CD14-positive monocyte (primary cell): ENCODE measurements around the gene BLOC1S1. TPM values are rescaled to one million over a fixed set of nuclear protein-coding genes. Genes with fewer than 3 reads are reported as not detected.

Experiments
- DNase-seq, 3 donors: peaks; one replicate each; pipeline ENCODE4 v3.0.0-alpha.2; 2011 to 2022
- H2AFZ ChIP-seq: 2 replicates; pipeline ENCODE4 v1.6.0; 2012; ENCODE audit warnings: mild to moderate bottlenecking, low read depth, low read length, inconsistent platforms; ENCODE audit not compliant: insufficient read depth, poor library complexity, severe bottlenecking
- H3K27ac ChIP-seq, 2 donors: 1 replicate in 1 of 2; 2 replicates in 1 of 2; pipeline ENCODE4 v1.5.1; 2012 to 2013; ENCODE audit warnings: low read length in 2 of 2, control low read depth in 1 of 2, inconsistent platforms in 1 of 2, low read depth in 1 of 2, mild to moderate bottlenecking in 1 of 2
- H3K27me3 ChIP-seq, 2 donors: one replicate each; pipeline versions ENCODE4 v1.6.0 to v1.6.1; 2011 to 2013; ENCODE audit warnings: low read length in 2 of 2; ENCODE audit not compliant: control insufficient read depth in 2 of 2, insufficient read depth in 2 of 2
- H3K36me3 ChIP-seq, 2 donors: replicated peaks in 1 of 2; 1 replicate in 1 of 2; 2 replicates in 1 of 2; pipeline versions ENCODE4 v1.5.1 to v1.6.1; 2012 to 2013; ENCODE audit warnings: low read length in 2 of 2, control low read depth in 1 of 2, inconsistent platforms in 1 of 2, mild to moderate bottlenecking in 1 of 2; ENCODE audit not compliant: insufficient read depth in 2 of 2, control insufficient read depth in 1 of 2
- H3K4me1 ChIP-seq, 2 donors: 1 replicate in 1 of 2; 2 replicates in 1 of 2; pipeline versions ENCODE4 v1.5.1 to v1.6.1; 2012 to 2013; ENCODE audit warnings: low read length in 2 of 2, control low read depth in 1 of 2, inconsistent platforms in 1 of 2, mild to moderate bottlenecking in 1 of 2, moderate library complexity in 1 of 2; ENCODE audit not compliant: insufficient read depth in 2 of 2, control insufficient read depth in 1 of 2
- H3K4me2 ChIP-seq: replicated peaks from 2 replicates; pipeline ENCODE3; 2012; ENCODE audit warnings: low read length, moderate library complexity, mild to moderate bottlenecking; ENCODE audit not compliant: poor library complexity, severe bottlenecking; ENCODE audit errors: extremely low read depth
- H3K4me3 ChIP-seq, 3 experiments: fragments of 200-600 bp in 1 of 3; sonication (generic) in 1 of 3; replicated peaks in 1 of 3; 1 replicate in 2 of 3; 2 replicates in 1 of 3; pipeline ENCODE4 v1.5.1; 2011 to 2013; ENCODE audit warnings: low read length in 3 of 3, mild to moderate bottlenecking in 3 of 3, control low read depth in 2 of 3, low read depth in 2 of 3, inconsistent platforms in 1 of 3, moderate library complexity in 1 of 3
- H3K79me2 ChIP-seq: 2 replicates; pipeline ENCODE4 v1.6.0; 2012; ENCODE audit warnings: mild to moderate bottlenecking, control low read depth, inconsistent platforms, low read length, moderate library complexity; ENCODE audit not compliant: insufficient read depth
- H3K9ac ChIP-seq: 2 replicates; pipeline ENCODE4 v1.6.0; 2017; ENCODE audit warnings: low read length, mild to moderate bottlenecking; ENCODE audit not compliant: insufficient read depth, poor library complexity, severe bottlenecking
- H3K9me3 ChIP-seq, 2 donors: replicated peaks in 1 of 2; 1 replicate in 1 of 2; 2 replicates in 1 of 2; pipeline versions ENCODE4 v1.5.1 to v1.6.1; 2012 to 2013; ENCODE audit warnings: low read length in 2 of 2, control low read depth in 1 of 2; ENCODE audit not compliant: control insufficient read depth in 1 of 2, insufficient read depth in 1 of 2
- H4K20me1 ChIP-seq: 2 replicates; pipeline ENCODE4 v1.6.0; 2012; ENCODE audit warnings: mild to moderate bottlenecking, low read length, control low read depth, moderate library complexity; ENCODE audit not compliant: insufficient read depth
- H3K27ac Mint-ChIP-seq, 7 donors: one replicate each; pipeline ENCODE4 v1.8.0; 2020; ENCODE audit warnings: mild to moderate bottlenecking in 7 of 7, mixed read lengths in 7 of 7, moderate library complexity in 6 of 7, inconsistent platforms in 2 of 7
- H3K27me3 Mint-ChIP-seq, 3 donors: one replicate each; pipeline ENCODE4 v1.8.0; 2021 to 2022; ENCODE audit warnings: low read depth in 3 of 3, mild to moderate bottlenecking in 3 of 3, mixed read lengths in 3 of 3, moderate library complexity in 3 of 3, inconsistent platforms in 1 of 3
- H3K36me3 Mint-ChIP-seq, 2 donors: one replicate each; pipeline ENCODE4 v1.8.0; 2020; ENCODE audit warnings: mixed read lengths in 2 of 2, inconsistent platforms in 1 of 2, mild to moderate bottlenecking in 1 of 2
- H3K4me1 Mint-ChIP-seq: one replicate; pipeline ENCODE4 v1.8.0; 2020; ENCODE audit warnings: mild to moderate bottlenecking, mixed read lengths
- H3K4me3 Mint-ChIP-seq, 2 donors: one replicate each; pipeline ENCODE4 v1.8.0; 2020; ENCODE audit warnings: mild to moderate bottlenecking in 2 of 2, mixed read lengths in 2 of 2, moderate library complexity in 1 of 2
- H3K9me3 Mint-ChIP-seq, 7 donors: one replicate each; pipeline ENCODE4 v1.8.0; 2020 to 2022; ENCODE audit warnings: mixed read lengths in 7 of 7, mild to moderate bottlenecking in 6 of 7, moderate library complexity in 6 of 7, inconsistent platforms in 2 of 7
- WGBS: methylation state at CpG from one replicate; pipeline ENCODE4 v1.1.5; 2013; ENCODE audit warnings: missing lambda C conversion rate; ENCODE audit not compliant: insufficient coverage; 5-methylcytosine and 5-hydroxymethylcytosine counted together
- intact Hi-C, 2 donors: fragments of 100-400 bp; cut with micrococcal nuclease; formaldehyde crosslinking; loops; one replicate each; pipeline versions ENCODE4 v1.15.0 to v1.15.1; 2023
- polyA plus RNA-seq, 3 donors: library from polyadenylated mRNA; depleted of rRNA in 1 of 3; unstranded in 2 of 3; stranded (reverse) in 1 of 3; fragments of 300-500 nt in 2 of 3; fragments of >200 nt in 1 of 3; fragmentation: Illumina TruSeq in 2 of 3; gene quantifications; 1 replicate in 2 of 3; 2 replicates in 1 of 3; pipeline ENCODE4 v1.2.3, GENCODE V29; 2012 to 2021
- TF ChIP-seq, protein P1 (sequence below): fragments of 200-600 bp; IDR thresholded peaks from one replicate; pipeline ENCODE4 v1.8.0; 2022; ENCODE audit warnings: antibody characterized with exemption, mild to moderate bottlenecking

Gene BLOC1S1
- polyA plus RNA-seq, 3 donors: 222 to 358 (median 223) TPM

DNA sequence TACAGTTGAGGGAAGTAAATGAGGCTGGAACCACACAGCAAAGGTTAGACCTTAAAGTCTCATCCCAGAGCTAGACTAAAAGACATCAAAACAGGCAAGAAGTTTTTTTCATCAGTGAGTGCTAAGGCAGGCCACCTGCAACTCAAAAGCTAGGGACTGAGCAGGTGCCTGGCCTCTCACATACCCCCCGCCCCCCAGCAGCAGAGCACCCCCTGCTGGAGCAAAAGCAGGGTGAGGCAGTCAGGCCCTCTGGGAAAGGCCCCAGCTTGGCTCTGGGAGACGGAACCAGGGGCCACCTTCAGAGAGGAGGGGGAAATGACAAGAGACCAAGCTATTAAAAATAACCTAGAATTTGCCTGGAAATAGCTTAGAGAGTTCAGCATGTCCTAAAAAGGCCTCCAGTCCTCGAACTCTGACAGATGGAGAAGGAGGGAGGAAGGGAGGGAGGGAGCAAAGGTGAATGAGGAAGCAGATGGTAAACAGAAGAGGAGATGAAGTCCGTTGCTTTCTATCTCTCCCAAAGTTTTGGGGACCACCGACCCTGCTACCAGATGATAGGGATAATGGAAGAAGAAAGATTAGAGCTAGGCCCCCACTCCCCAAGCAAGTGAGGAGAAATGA lies 10.0 kb upstream of the BLOC1S1 start:
- H3K4me1 Mint-ChIP-seq: peaks cover 41% of the 10 kb centered on the region
- peaks cover 42 to 64% (median 51%) of the 10 kb centered on the region in 3 donors for H3K27me3 Mint-ChIP-seq

DNA sequence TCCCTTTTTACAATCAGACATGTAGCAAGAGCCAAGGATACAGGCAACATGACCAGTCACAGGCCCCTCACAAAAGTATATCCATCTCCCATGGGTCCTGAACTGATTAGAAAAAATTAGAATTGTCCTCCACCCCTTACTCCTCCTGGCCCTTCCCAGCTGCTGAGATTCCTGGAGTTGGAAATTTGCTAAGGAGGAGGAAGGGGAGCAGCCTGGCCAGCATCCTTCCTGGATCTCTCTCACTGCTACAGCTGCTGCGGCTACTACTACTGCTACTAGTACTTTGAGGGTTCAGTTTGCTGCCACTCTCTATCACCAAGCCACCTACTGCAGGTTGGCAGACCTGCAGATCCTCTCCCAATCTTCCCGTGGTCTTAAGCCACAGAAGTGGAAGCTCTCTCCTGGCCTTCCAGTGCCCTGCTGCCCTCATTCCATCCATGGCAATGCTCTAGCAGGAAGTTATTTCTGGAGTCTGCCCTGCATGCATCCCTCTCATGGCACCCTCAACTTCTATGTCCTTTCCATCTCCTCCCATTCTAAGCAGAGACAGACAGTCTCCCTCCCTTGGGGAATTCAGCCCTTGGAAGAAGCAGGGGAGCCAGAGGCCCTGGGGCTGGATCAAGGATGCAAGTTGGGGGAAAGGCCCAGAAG lies 9.2 kb upstream of the BLOC1S1 start:
- no peak overlapping the region for H3K4me3 ChIP-seq
- H3K79me2 ChIP-seq: no peaks in the 10 kb centered on the region
- no peaks in the 10 kb centered on the region for H3K36me3 ChIP-seq
- Mint-ChIP-seq H3K4me3 (peak overlapping the region; percentile 79 to 84), H3K27me3 (peaks cover 43 to 69% (median 56%) of the 10 kb centered on the region in 3 donors), H3K4me1 (peaks cover 36% of the 10 kb centered on the region), H3K27ac (peak overlapping the region in 1 of 7 donors; percentile 52), H3K9me3 (peaks cover 0 to 11% (median 2%) of the 10 kb centered on the region in 7 donors), H3K36me3 (peaks cover 3 to 5% of the 10 kb centered on the region in 2 donors)
- H3K9ac ChIP-seq: no peak overlapping the region
- peaks cover 18 to 46% of the 10 kb centered on the region in 2 donors for H3K27me3 ChIP-seq
- H4K20me1 ChIP-seq: no peaks in the 10 kb centered on the region
- no peak overlapping the region for H3K27ac ChIP-seq
- TF ChIP-seq, protein P1, sequence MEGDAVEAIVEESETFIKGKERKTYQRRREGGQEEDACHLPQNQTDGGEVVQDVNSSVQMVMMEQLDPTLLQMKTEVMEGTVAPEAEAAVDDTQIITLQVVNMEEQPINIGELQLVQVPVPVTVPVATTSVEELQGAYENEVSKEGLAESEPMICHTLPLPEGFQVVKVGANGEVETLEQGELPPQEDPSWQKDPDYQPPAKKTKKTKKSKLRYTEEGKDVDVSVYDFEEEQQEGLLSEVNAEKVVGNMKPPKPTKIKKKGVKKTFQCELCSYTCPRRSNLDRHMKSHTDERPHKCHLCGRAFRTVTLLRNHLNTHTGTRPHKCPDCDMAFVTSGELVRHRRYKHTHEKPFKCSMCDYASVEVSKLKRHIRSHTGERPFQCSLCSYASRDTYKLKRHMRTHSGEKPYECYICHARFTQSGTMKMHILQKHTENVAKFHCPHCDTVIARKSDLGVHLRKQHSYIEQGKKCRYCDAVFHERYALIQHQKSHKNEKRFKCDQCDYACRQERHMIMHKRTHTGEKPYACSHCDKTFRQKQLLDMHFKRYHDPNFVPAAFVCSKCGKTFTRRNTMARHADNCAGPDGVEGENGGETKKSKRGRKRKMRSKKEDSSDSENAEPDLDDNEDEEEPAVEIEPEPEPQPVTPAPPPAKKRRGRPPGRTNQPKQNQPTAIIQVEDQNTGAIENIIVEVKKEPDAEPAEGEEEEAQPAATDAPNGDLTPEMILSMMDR: no peak
- H3K4me1 ChIP-seq: peaks cover 26 to 30% of the 10 kb centered on the region in 2 donors
- DNase-seq: no peak
- WGBS: 100% methylated on average over 2 of the region's 2 CpGs
- no peaks in the 10 kb centered on the region for H3K9me3 ChIP-seq
- intact Hi-C loops: loop anchor here in 1 of 2 donors (5.0 kb wide), 1 partner anchor 44 kb away; no protein-coding TSS in a partner anchor
- peak overlapping the region; percentile 76 for H3K4me2 ChIP-seq
- H2AFZ ChIP-seq: no peak overlapping the region

More for the DNA sequence above, 10.0 kb upstream of the BLOC1S1 start:
- H3K27me3 ChIP-seq: peaks cover 18 to 40% of the 10 kb centered on the region in 2 donors
- Mint-ChIP-seq H3K36me3 (peaks cover 3 to 8% of the 10 kb centered on the region in 2 donors), H3K4me3 (peak overlapping the region in 1 of 2 donors; percentile 84), H3K9me3 (peaks cover 0 to 11% (median 2%) of the 10 kb centered on the region in 7 donors), H3K27ac (peak overlapping the region in 1 of 7 donors; percentile 10)
- H3K4me3 ChIP-seq: no peak overlapping the region
- intact Hi-C loops: loop anchor here in 1 of 2 donors (5.0 kb wide), 1 partner anchor 44 kb away; no protein-coding TSS in a partner anchor
- 49% methylated on average over 2 of the region's 5 CpGs for WGBS
- no peaks in the 10 kb centered on the region for H3K9me3 ChIP-seq
- DNase-seq: no peak
- peaks cover 27 to 30% of the 10 kb centered on the region in 2 donors for H3K4me1 ChIP-seq
- no peak overlapping the region for H3K27ac ChIP-seq
- no peaks in the 10 kb centered on the region for H4K20me1 ChIP-seq
- no peaks in the 10 kb centered on the region for H3K36me3 ChIP-seq
- TF ChIP-seq, protein P1: peak; percentile 23
- H3K4me2 ChIP-seq: no peak overlapping the region
- H3K9ac ChIP-seq: no peak overlapping the region
- H2AFZ ChIP-seq: no peak overlapping the region
- no peaks in the 10 kb centered on the region for H3K79me2 ChIP-seq
